ENCODE measurements around the gene S1PR3. TPM values are rescaled to one million over a fixed set of nuclear protein-coding genes. Genes with fewer than 3 reads are reported as not detected.

S1PR3 gene
- total RNA-seq, 1 donor, result 3.3 TPM

DNA sequence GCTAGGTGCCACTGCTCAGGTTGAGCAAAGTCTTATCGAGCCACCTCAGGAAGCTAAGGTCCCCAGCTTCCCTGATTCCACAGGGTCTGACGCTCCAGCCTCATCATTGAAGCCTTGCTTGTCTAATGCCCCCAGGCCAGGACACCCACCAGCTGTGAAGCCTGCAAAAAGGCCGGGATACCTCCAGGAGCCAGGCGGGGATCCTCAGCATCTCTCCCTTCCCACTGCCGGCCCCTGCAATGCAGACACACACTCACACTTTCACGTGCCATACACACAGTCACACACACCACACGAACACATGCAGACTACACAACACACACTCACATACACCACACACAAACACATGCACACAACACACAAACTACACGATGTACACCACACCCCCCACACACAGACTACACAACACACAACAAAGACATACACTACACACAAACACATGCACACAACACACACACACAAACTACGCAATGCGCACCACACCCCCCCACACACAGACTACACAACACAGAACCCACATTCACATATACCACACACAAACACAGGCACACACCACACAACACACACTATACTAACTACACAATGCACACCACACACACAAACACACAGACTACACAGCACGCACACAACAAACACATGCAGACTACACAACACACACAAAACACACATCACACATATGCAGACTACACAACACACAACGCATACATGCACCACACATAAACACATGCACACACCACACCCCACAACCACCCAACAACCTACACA lies 17.8 kb upstream of the S1PR3 start:
- H3K36me3 ChIP-seq (ENCODE audit: insufficient read depth, low read length), result no peaks in the 10 kb centered on the region

DNA sequence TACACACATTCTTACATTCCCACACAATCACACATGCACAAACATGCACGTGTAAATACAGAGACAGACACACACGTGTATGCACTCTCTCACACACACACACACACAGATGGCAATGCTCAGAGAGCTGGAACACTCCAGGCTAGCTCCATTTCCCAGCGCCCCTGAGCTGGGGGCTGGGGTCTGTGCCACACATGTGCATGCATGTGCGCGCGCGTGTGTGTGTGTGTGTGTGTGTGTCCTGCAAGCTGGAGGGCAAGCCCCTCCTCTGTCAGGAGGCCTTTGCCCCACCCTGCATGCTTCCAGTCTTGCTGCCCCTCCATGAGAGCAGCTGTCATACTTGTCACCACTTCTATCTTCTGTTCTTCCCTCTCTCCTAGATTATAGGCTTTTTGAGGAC lies 16.6 kb upstream of the S1PR3 start:
- Histone ChIP-seq H4K20me1 (ENCODE audit: insufficient read depth, low read length) (no peaks in the 10 kb centered on the region), H3K27me3 (ENCODE audit: insufficient read depth, low read length) (peaks cover 8% of the 10 kb centered on the region), H3K4me2 (ENCODE audit: insufficient read depth, low read length) (no peak overlapping the region), H3K9me3 (ENCODE audit: low read depth, low read length) (no peaks in the 10 kb centered on the region), H3K4me3 (ENCODE audit: insufficient read depth, low read length) (no peak overlapping the region), H2AFZ (ENCODE audit: low read length) (no peak overlapping the region), H3K4me1 (ENCODE audit: insufficient read depth, low read length) (no peaks in the 10 kb centered on the region), H3K27ac (ENCODE audit: low read depth, low read length) (no peak overlapping the region), H3K79me2 (ENCODE audit: insufficient read depth, low read length) (no peaks in the 10 kb centered on the region), H3K36me3 (ENCODE audit: insufficient read depth, low read length) (no peaks in the 10 kb centered on the region)
- no peak for DNase-seq (ENCODE audit: insufficient read length, low spot score, missing footprints)
- TF ChIP-seq, protein P1, sequence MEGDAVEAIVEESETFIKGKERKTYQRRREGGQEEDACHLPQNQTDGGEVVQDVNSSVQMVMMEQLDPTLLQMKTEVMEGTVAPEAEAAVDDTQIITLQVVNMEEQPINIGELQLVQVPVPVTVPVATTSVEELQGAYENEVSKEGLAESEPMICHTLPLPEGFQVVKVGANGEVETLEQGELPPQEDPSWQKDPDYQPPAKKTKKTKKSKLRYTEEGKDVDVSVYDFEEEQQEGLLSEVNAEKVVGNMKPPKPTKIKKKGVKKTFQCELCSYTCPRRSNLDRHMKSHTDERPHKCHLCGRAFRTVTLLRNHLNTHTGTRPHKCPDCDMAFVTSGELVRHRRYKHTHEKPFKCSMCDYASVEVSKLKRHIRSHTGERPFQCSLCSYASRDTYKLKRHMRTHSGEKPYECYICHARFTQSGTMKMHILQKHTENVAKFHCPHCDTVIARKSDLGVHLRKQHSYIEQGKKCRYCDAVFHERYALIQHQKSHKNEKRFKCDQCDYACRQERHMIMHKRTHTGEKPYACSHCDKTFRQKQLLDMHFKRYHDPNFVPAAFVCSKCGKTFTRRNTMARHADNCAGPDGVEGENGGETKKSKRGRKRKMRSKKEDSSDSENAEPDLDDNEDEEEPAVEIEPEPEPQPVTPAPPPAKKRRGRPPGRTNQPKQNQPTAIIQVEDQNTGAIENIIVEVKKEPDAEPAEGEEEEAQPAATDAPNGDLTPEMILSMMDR (IDR thresholded peaks at IDR 0.05; ENCODE audit: extremely low read depth, low read depth, low read length), result no peak

More for the DNA sequence above, 17.8 kb upstream of the S1PR3 start:
- DNase-seq (ENCODE audit: insufficient read length, low spot score, missing footprints), result no peak
- Histone ChIP-seq H3K4me3 (ENCODE audit: insufficient read depth, low read length) (no peak overlapping the region), H3K79me2 (ENCODE audit: insufficient read depth, low read length) (no peaks in the 10 kb centered on the region), H3K9me3 (ENCODE audit: low read depth, low read length) (no peaks in the 10 kb centered on the region), H3K27me3 (ENCODE audit: insufficient read depth, low read length) (peaks cover 15% of the 10 kb centered on the region), H3K4me2 (ENCODE audit: insufficient read depth, low read length) (no peak overlapping the region), H2AFZ (ENCODE audit: low read length) (no peak overlapping the region), H3K27ac (ENCODE audit: low read depth, low read length) (no peak overlapping the region), H3K4me1 (ENCODE audit: insufficient read depth, low read length) (no peaks in the 10 kb centered on the region), H4K20me1 (ENCODE audit: insufficient read depth, low read length) (no peaks in the 10 kb centered on the region)
- TF ChIP-seq, protein P1 (IDR thresholded peaks at IDR 0.05; ENCODE audit: extremely low read depth, low read depth, low read length), result no peak

DNA sequence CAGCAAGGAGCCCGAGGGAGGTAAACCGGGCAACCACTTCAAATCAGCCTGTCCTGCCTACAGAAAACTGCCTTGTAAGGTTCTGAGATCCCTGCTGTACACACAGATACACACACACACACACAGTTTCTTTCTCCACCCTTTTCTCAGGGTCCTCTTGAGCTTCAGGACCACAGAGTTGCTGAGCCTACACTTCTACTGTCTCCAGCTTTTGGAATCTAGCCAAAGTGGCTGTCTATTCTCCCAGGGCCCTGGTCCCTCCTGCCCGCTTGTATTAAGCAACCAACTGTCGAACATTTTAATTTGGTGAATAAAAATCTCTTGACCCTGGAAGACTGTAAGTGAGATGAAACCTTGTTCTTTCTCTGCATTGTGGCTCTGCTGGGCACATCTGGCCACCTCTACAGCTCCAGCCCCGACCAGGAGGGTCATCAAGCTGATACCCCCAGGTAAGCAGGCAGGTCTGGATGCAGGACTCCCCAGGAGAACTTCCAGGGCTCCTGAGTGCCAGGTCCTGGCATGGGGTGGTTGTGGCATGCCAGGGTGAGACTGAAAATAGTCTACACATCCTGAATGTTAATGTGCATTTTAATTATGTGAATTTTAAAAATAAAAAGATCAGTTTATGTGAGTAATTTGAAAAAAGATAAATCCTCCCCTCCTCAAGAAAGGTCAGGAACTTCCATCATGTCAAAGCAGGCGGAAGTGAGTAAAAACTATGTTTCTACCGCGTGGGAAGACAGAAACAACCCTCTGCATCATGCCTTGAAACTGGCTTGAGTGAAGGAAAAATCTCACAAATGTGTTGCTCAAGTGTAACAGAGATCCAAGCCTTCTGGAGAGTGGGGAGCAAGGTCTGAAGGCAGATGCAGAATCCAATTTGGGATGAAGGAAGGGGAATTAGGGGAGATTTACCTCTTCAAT lies 15.0 kb upstream of the S1PR3 start:
- no peak for DNase-seq (ENCODE audit: insufficient read length, low spot score, missing footprints)
- Histone ChIP-seq H4K20me1 (ENCODE audit: insufficient read depth, low read length) (no peaks in the 10 kb centered on the region), H3K4me2 (ENCODE audit: insufficient read depth, low read length) (no peak overlapping the region)

More for the DNA sequence above, 15.0 kb upstream of the S1PR3 start:
- Histone ChIP-seq H3K4me3 (ENCODE audit: insufficient read depth, low read length) (no peak overlapping the region), H3K79me2 (ENCODE audit: insufficient read depth, low read length) (no peaks in the 10 kb centered on the region), H3K36me3 (ENCODE audit: insufficient read depth, low read length) (no peaks in the 10 kb centered on the region), H3K9me3 (ENCODE audit: low read depth, low read length) (no peaks in the 10 kb centered on the region), H2AFZ (ENCODE audit: low read length) (no peak overlapping the region), H3K4me1 (ENCODE audit: insufficient read depth, low read length) (peaks cover 9% of the 10 kb centered on the region), H3K27me3 (ENCODE audit: insufficient read depth, low read length) (peaks cover 2% of the 10 kb centered on the region), H3K27ac (ENCODE audit: low read depth, low read length) (no peak overlapping the region)
- TF ChIP-seq, protein P1 (IDR thresholded peaks at IDR 0.05; ENCODE audit: extremely low read depth, low read depth, low read length), result no peak
